HG03139 (cell line): ENCODE measurements around the gene CELSR2.
"Not testable (repeated sequence)": the region's sequence is repeated elsewhere in the genome, so short reads cannot be mapped to it uniquely, and the experiment has no call there.

Source experiments
- ATAC-seq: cut with Tn5 transposase; IDR thresholded peaks from one replicate; pipeline ENCODE4 v1.9.1; 2021; ENCODE audit not compliant: unreplicated experiment

The CELSR2 gene

GRCh38 chr1:109274533-109275476 lies 25.5 kb downstream of the CELSR2 start:
- ATAC-seq: no peak

- ATAC-seq: no peak
Observed at GRCh38 chr1:109275706-109276345, 26.5 kb downstream of the CELSR2 start.

- ATAC-seq: peak; percentile 72
Observed at GRCh38 chr1:109277434-109278204, 28.3 kb downstream of the CELSR2 start.

- ATAC-seq: no peak
Observed at GRCh38 chr1:109279615-109280278, 30.4 kb downstream of the CELSR2 start.

- ATAC-seq: no peak
Observed at GRCh38 chr1:109280862-109281261, 31.5 kb downstream of the CELSR2 start.

- no peak for ATAC-seq
Observed at GRCh38 chr1:109281680-109282496, 32.5 kb downstream of the CELSR2 start.

- no peak for ATAC-seq
Observed at GRCh38 chr1:109282497-109282951, 33.2 kb downstream of the CELSR2 start.

GRCh38 chr1:109282952-109283747 lies 33.8 kb downstream of the CELSR2 start, which contains the start of gene PSRC1:
Gene PSRC1 (minus strand): TSS chr1:109283145.
- ATAC-seq: peak; percentile 89

GRCh38 chr1:109283748-109284600 lies 34.6 kb downstream of the CELSR2 start:
- no peak for ATAC-seq

- not testable (repeated sequence) for ATAC-seq
Observed at GRCh38 chr1:109286762-109287161, 37.4 kb downstream of the CELSR2 start.

GRCh38 chr1:109290137-109290536 lies 40.8 kb downstream of the CELSR2 start:
- no peak for ATAC-seq

- ATAC-seq: no peak
Observed at GRCh38 chr1:109290998-109291397, 41.7 kb downstream of the CELSR2 start.

GRCh38 chr1:109292364-109292763 lies 43.0 kb downstream of the CELSR2 start:
- no peak for ATAC-seq

- ATAC-seq: no peak
Observed at GRCh38 chr1:109293026-109293425, 43.7 kb downstream of the CELSR2 start.

- ATAC-seq: no peak
Observed at GRCh38 chr1:109294481-109294880, 45.1 kb downstream of the CELSR2 start.

GRCh38 chr1:109295712-109296415 lies 46.5 kb downstream of the CELSR2 start:
- ATAC-seq: no peak

- no peak for ATAC-seq
Observed at GRCh38 chr1:109296782-109297181, 47.4 kb downstream of the CELSR2 start.
